Thoracic aorta (tissue), 2 donors: ENCODE data around the gene CCNI. TPM values are rescaled to one million over a fixed set of nuclear protein-coding genes. Genes with fewer than 3 reads are reported as not detected.
"Not testable (repeated sequence)": the region's sequence is repeated elsewhere in the genome, so short reads cannot be mapped to it uniquely, and the experiment has no call there.

Experiments used
- ATAC-seq: fragments of 150-250 bp; one replicate; pipeline ENCODE4 v1.8.0; 2017; ENCODE audit warnings: low read depth; ENCODE audit not compliant: insufficient number of reproducible peaks, low FRiP score
- DNase-seq: peaks from one replicate; pipeline ENCODE4 v3.0.0-alpha.2; 2020; ENCODE audit warnings: low spot score
- H3K27ac ChIP-seq, 2 donors: fragments of 200-600 bp; sonication (generic); 1 replicate in 1 of 2; 2 replicates in 1 of 2; pipeline ENCODE4 v1.5.1; 2016; ENCODE audit warnings: mild to moderate bottlenecking in 2 of 2, moderate library complexity in 2 of 2
- H3K27me3 ChIP-seq: fragments of 200-600 bp; sonication (generic); replicated peaks from 2 replicates; pipeline ENCODE4 v1.6.0; 2016; ENCODE audit warnings: mild to moderate bottlenecking; ENCODE audit not compliant: insufficient read depth
- H3K36me3 ChIP-seq: fragments of 200-600 bp; sonication (generic); one replicate; pipeline ENCODE4 v1.5.1; 2016
- H3K4me1 ChIP-seq, 2 donors: fragments of 200-600 bp; sonication (generic); 1 replicate in 1 of 2; 2 replicates in 1 of 2; pipeline versions ENCODE4 v1.5.1 to v1.6.0; 2016; ENCODE audit warnings: low read depth in 2 of 2, mild to moderate bottlenecking in 1 of 2; ENCODE audit not compliant: control insufficient read depth in 1 of 2
- H3K4me3 ChIP-seq: fragments of 200-600 bp; sonication (generic); 2 replicates; pipeline ENCODE4 v1.5.1; 2016; ENCODE audit warnings: mild to moderate bottlenecking
- H3K9me3 ChIP-seq: fragments of 200-600 bp; sonication (generic); 2 replicates; pipeline ENCODE4 v1.5.1; 2016
- CTCF ChIP-seq: fragments of 200-600 bp; sonication (generic); IDR thresholded peaks from one replicate; pipeline ENCODE4 v1.5.1; 2019; ENCODE audit warnings: antibody characterized with exemption
- total RNA-seq, 2 donors: library from RNA; depleted of rRNA; stranded (reverse); fragments of >200 nt; gene quantifications; one replicate each; pipeline versions ENCODE4 v1.1.0 to v1.2.3, GENCODE V29; 2016

CCNI gene
- total RNA-seq, 2 donors from 2014 or later, result 244 to 322 TPM

GRCh38 chr4:77082886-77083608, 7.3 kb upstream of the CCNI start:
- ATAC-seq, result no peak
- H3K4me3 ChIP-seq, result no peak overlapping the region
- no peaks in the 10 kb centered on the region for H3K36me3 ChIP-seq
- H3K4me1 ChIP-seq, result peaks cover 0 to 21% of the 10 kb centered on the region in 2 donors
- H3K9me3 ChIP-seq, result no peaks in the 10 kb centered on the region
- H3K27ac ChIP-seq, result no peak overlapping the region
- H3K27me3 ChIP-seq, result no peaks in the 10 kb centered on the region
- no peak for TF ChIP-seq CTCF
- DNase-seq, result no peak

GRCh38 chr4:77080806-77081205, 5.0 kb upstream of the CCNI start:
- DNase-seq, H3K4me3 ChIP-seq, H3K27me3 ChIP-seq, H3K9me3 ChIP-seq, H3K27ac ChIP-seq, ATAC-seq, H3K36me3 ChIP-seq: not testable (repeated sequence)
- peaks cover 5 to 30% of the 10 kb centered on the region in 2 donors for H3K4me1 ChIP-seq

GRCh38 chr4:77079281-77079680, 3.5 kb upstream of the CCNI start:
- no peaks in the 10 kb centered on the region for H3K9me3 ChIP-seq
- no peak for DNase-seq
- no peak overlapping the region for H3K4me3 ChIP-seq
- H3K27ac ChIP-seq, result no peak overlapping the region
- no peaks in the 10 kb centered on the region for H3K27me3 ChIP-seq
- H3K36me3 ChIP-seq, result no peaks in the 10 kb centered on the region
- H3K4me1 ChIP-seq, result peaks cover 5 to 30% of the 10 kb centered on the region in 2 donors
- no peak for TF ChIP-seq CTCF
- no peak for ATAC-seq

GRCh38 chr4:77078401-77078800, 2.6 kb upstream of the CCNI start:
- Histone ChIP-seq H3K27ac (no peak overlapping the region), H3K9me3 (no peaks in the 10 kb centered on the region), H3K4me3 (no peak overlapping the region), H3K27me3 (no peaks in the 10 kb centered on the region), H3K36me3 (no peaks in the 10 kb centered on the region), H3K4me1 (peaks cover 8 to 30% of the 10 kb centered on the region in 2 donors)
- no peak for DNase-seq
- TF ChIP-seq CTCF, result no peak
- ATAC-seq, result no peak

GRCh38 chr4:77076889-77077635, 1.3 kb upstream of the CCNI start:
- Histone ChIP-seq H3K4me1 (peaks cover 19 to 42% of the 10 kb centered on the region in 2 donors), H3K27ac (peak overlapping the region; percentile 100)
- ATAC-seq, result no peak

More at GRCh38 chr4:77076889-77077635, 1.3 kb upstream of the CCNI start:
- no peak for TF ChIP-seq CTCF
- no peaks in the 10 kb centered on the region for H3K36me3 ChIP-seq
- peak overlapping the region; percentile 99 for H3K4me3 ChIP-seq
- DNase-seq, result no peak
- no peaks in the 10 kb centered on the region for H3K27me3 ChIP-seq
- no peaks in the 10 kb centered on the region for H3K9me3 ChIP-seq
